OCI-LY1 (cell line): ENCODE results near the gene ART1.

Experiments
- EZH2 ChIP-seq: fragments of 200-600 bp; sonication (generic), shearing (Covaris generic); IDR thresholded peaks from 2 replicates; pipeline ENCODE4 v1.8.0; 2017; ENCODE audit warnings: borderline replicate concordance, mixed run types, mild to moderate bottlenecking, antibody characterized with exemption, low read length, moderate library complexity, mixed read lengths
- TF ChIP-seq, protein P1 (sequence below): fragments of 200-600 bp; sonication (generic), shearing (Covaris generic); IDR thresholded peaks from 2 replicates; pipeline ENCODE4 v1.5.1; 2017; ENCODE audit warnings: mild to moderate bottlenecking, antibody characterized with exemption, low read length, moderate library complexity, mixed read lengths

DNA sequence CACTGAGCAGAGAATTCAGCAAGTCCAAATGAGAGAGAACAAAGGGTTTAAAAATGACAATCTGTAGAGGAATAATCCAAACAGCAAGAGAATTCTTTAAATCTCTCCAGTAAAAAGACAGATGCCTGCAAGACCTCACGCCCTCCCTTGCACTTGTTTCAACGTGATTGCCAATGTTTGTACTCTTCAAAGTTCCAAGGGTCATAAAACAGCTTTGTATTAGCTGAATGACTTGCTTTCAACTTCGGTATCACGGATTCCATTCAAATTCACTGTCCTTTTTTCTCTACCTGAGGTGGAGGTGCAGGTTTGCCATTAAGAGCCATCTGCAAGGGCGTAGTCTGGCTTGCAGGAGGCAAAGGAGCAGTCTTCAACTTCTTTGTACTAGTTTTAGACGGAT is 67.3 kb downstream of the ART1 start:
- TF ChIP-seq, protein P1, sequence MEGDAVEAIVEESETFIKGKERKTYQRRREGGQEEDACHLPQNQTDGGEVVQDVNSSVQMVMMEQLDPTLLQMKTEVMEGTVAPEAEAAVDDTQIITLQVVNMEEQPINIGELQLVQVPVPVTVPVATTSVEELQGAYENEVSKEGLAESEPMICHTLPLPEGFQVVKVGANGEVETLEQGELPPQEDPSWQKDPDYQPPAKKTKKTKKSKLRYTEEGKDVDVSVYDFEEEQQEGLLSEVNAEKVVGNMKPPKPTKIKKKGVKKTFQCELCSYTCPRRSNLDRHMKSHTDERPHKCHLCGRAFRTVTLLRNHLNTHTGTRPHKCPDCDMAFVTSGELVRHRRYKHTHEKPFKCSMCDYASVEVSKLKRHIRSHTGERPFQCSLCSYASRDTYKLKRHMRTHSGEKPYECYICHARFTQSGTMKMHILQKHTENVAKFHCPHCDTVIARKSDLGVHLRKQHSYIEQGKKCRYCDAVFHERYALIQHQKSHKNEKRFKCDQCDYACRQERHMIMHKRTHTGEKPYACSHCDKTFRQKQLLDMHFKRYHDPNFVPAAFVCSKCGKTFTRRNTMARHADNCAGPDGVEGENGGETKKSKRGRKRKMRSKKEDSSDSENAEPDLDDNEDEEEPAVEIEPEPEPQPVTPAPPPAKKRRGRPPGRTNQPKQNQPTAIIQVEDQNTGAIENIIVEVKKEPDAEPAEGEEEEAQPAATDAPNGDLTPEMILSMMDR, result no peak
- no peak for TF ChIP-seq EZH2
